NCI-H2081 treated with DMSO at 0.1 percent for 48 hours (cell line): ENCODE results near the gene STAC3.

ENCODE experiments used
- DNase-seq: peaks from one replicate; lab custom pipeline; 2025; lab: John Stamatoyannopoulos, UW

Gene STAC3

GRCh38 chr12:57222286-57223190 lies 28.4 kb downstream of the STAC3 start:
- DNase-seq = no peak

- DNase-seq = no peak
These were observed 29.6 kb downstream of the STAC3 start for GRCh38 chr12:57221169-57221917.

GRCh38 chr12:57220770-57221168 lies 30.2 kb downstream of the STAC3 start:
- no peak for DNase-seq

- no peak for DNase-seq
These were observed 30.8 kb downstream of the STAC3 start for GRCh38 chr12:57219993-57220754.

- no peak for DNase-seq
These were observed 31.6 kb downstream of the STAC3 start for GRCh38 chr12:57219205-57219992.

GRCh38 chr12:57218030-57218853 lies 32.7 kb downstream of the STAC3 start:
- no peak for DNase-seq

GRCh38 chr12:57216921-57217879 lies 33.8 kb downstream of the STAC3 start:
- no peak for DNase-seq

- DNase-seq = no peak
These were observed 34.7 kb downstream of the STAC3 start, which contains the start of gene NXPH4 for GRCh38 chr12:57216014-57216911. TSS of gene NXPH4 (plus strand) at chr12:57216794. CDS start at chr12:57216970, 176 bp downstream.

- DNase-seq = no peak
These were observed 35.3 kb downstream of the STAC3 start for GRCh38 chr12:57215668-57216013.

GRCh38 chr12:57215065-57215464 lies 35.9 kb downstream of the STAC3 start:
- no peak for DNase-seq

GRCh38 chr12:57214398-57214781 lies 36.6 kb downstream of the STAC3 start:
- no peak for DNase-seq

- no peak for DNase-seq
These were observed 37.1 kb downstream of the STAC3 start for GRCh38 chr12:57213763-57214397.

- DNase-seq = peak; percentile 54
These were observed 37.8 kb downstream of the STAC3 start for GRCh38 chr12:57213058-57213715.

- DNase-seq = no peak
These were observed 38.3 kb downstream of the STAC3 start for GRCh38 chr12:57212701-57213057.

GRCh38 chr12:57211791-57212700 lies 38.9 kb downstream of the STAC3 start:
- DNase-seq = no peak

GRCh38 chr12:57210926-57211692 lies 39.9 kb downstream of the STAC3 start:
- no peak for DNase-seq
